Ovary (tissue), 3 donors: ENCODE results near the gene NCOA3.

Experiments used
- CTCF ChIP-seq, 3 donors: fragments of 450-650 bp in 2 of 3; fragments of 200-600 bp in 1 of 3; IDR thresholded peaks; one replicate each; pipeline versions ENCODE4 v1.5.1 to v1.8.0; 2016 to 2022; ENCODE audit warnings: antibody characterized with exemption in 3 of 3, mild to moderate bottlenecking in 1 of 3
- EP300 ChIP-seq: sonication (generic); formaldehyde crosslinking; IDR thresholded peaks from one replicate; pipeline ENCODE4 v1.6.1; 2017; ENCODE audit warnings: antibody characterized with exemption
- POLR2A ChIP-seq: fragments of 450-650 bp; IDR thresholded peaks from one replicate; pipeline ENCODE4 v1.6.1; 2017; ENCODE audit warnings: antibody characterized with exemption, mild to moderate bottlenecking, moderate library complexity
- donor health status: DM: no; HTN: no; CAD: no.

GRCh38 chr20:47656318-47656717, 154.6 kb downstream of the NCOA3 start:
- TF ChIP-seq CTCF (IDR thresholded peaks at IDR 0.05) (no peak), POLR2A (no peak), EP300 (no peak)
